Measurements from ENCODE around the gene KCNMA1. TPM values are rescaled to one million over a fixed set of nuclear protein-coding genes. Genes with fewer than 3 reads are reported as not detected.

The KCNMA1 gene
- total and polyA plus RNA-seq, 10 of the 15 experiments (the other 5 are each of a cell fraction or from before 2014, with no cell fraction given): 8.5 to 77.0 (median 21.3) TPM

DNA sequence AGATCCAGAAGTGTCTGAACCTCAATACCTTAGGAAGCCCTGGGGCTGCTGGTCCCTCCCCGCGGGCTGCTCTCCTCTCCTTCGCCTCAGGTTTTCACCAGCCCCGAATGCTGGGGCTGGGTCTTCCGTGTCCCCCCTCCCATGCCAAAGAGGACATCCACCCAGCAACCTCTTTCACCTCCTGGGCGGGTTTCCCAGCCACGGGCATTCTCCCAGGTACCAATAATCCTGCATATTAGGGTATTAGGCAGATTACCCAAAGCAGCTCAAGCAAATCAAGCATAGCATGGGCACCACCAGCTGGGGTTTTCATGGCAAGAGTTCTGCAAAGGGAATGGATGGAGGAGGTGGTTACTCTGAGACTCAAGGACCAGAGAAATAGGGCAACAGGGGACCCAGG is 224.4 kb downstream of the KCNMA1 start:
- ChIA-PET SMC1A (ENCODE audit: uncharacterized antibody, unreplicated experiment) (interaction anchor here (1.0 to 2.1 kb wide), 3 partner anchors 10 to 90 kb away, joined by 4 to 9 read pairs (median 4); no protein-coding TSS in a partner anchor), POLR2A (interaction anchor here (2.5 kb wide), 1 partner anchor 9 kb away, joined by 11 read pairs; no protein-coding TSS in a partner anchor), RAD21 (ENCODE audit: unreplicated experiment) (interaction anchor here (0.7 to 1.9 kb wide), 9 partner anchors 16 to 240 kb away, joined by 3 to 5 read pairs (median 3); no protein-coding TSS in a partner anchor), CTCF (interaction anchor here (1.1 to 1.4 kb wide), 4 partner anchors 10 to 53 kb away, joined by 3 to 7 read pairs (median 4); no protein-coding TSS in a partner anchor)
- Histone ChIP-seq H3K27ac (ENCODE audit: control insufficient read depth, insufficient read depth) (no peak overlapping the region), H2AFZ (ENCODE audit: control insufficient read depth, low read depth, low read length) (no peak overlapping the region), H3K27me3 (replicated peaks in 1 of 2; ENCODE audit: control insufficient read depth in 2 of 2, insufficient read depth in 2 of 2, low read length in 1 of 2) (no peaks in the 10 kb centered on the region; a peak in 1 of 4 replicates), H3K4me2 (ENCODE audit: control insufficient read depth, insufficient read depth) (no peak overlapping the region), H3K9me3 (replicated peaks; ENCODE audit: control insufficient read depth, insufficient read depth, low read length) (no peaks in the 10 kb centered on the region), H3K4me1 (ENCODE audit: control insufficient read depth, insufficient read depth, low read length) (peaks cover 9% of the 10 kb centered on the region), H3K79me2 (ENCODE audit: control insufficient read depth, insufficient read depth, low read length) (no peaks in the 10 kb centered on the region), H3K9ac (ENCODE audit: control insufficient read depth, insufficient read depth, low read length) (no peak overlapping the region), H3K36me3 (ENCODE audit: control insufficient read depth in 2 of 2, insufficient read depth in 2 of 2, low read length in 1 of 2) (no peaks in the 10 kb centered on the region), H3K4me3 (no peak overlapping the region), H4K20me1 (ENCODE audit: control insufficient read depth, insufficient read depth) (no peaks in the 10 kb centered on the region)
- FAIRE-seq (no peak), DNase-seq (ENCODE audit: low read depth, low spot score) (no peak), ATAC-seq (no peak)
- intact Hi-C loops (cut with micrococcal nuclease; ENCODE audit: unreplicated experiment) (no loop called here), in situ Hi-C loops (cut with MboI) (no loop called here)
- 43% methylated on average over 7 of the region's 7 CpGs for WGBS (ENCODE audit: insufficient coverage, insufficient replicate concordance, low lambda C conversion rate, missing lambda C conversion rate)
- TF ChIP-seq CBX5 (IDR thresholded peaks at IDR 0.05; ENCODE audit: low read depth) (no peak), POU2F2 (IDR thresholded peaks at IDR 0.05; ENCODE audit: borderline replicate concordance, low read depth, low read length) (no peak), MTA2 (IDR thresholded peaks at IDR 0.05; ENCODE audit: low read depth) (no peak), JUNB (IDR thresholded peaks at IDR 0.05) (no peak), ESRRA (IDR thresholded peaks at IDR 0.05; ENCODE audit: low read length) (no peak), KDM1A (IDR thresholded peaks at IDR 0.05; ENCODE audit: borderline replicate concordance) (no peak), PRDM15 (CRISPR knock-in tag; IDR thresholded peaks at IDR 0.05) (no peak), ASH2L (IDR thresholded peaks at IDR 0.05; ENCODE audit: borderline replicate concordance, low read depth) (no peak), TARDBP (IDR thresholded peaks at IDR 0.05; ENCODE audit: borderline replicate concordance) (no peak), IKZF1 (conservative IDR thresholded peaks at IDR 0.05) (no peak), NFYB (IDR thresholded peaks at IDR 0.05; ENCODE audit: insufficient read depth, low read depth, low read length) (no peak), KAT2A (conservative IDR thresholded peaks at IDR 0.05; ENCODE audit: control insufficient read depth, low read depth, low read length) (no peak), EZH2 (IDR thresholded peaks at IDR 0.05; ENCODE audit: borderline replicate concordance, control insufficient read depth, low read depth, low read length) (no peak), CBX3 (IDR thresholded peaks at IDR 0.05; ENCODE audit: borderline replicate concordance, low read depth) (no peak), JUND (IDR thresholded peaks at IDR 0.05; ENCODE audit: low read depth, low read length) (no peak), EP300 (IDR thresholded peaks at IDR 0.05; ENCODE audit: borderline replicate concordance in 1 of 2, control insufficient read depth in 1 of 2, low read depth in 2 of 2, low read length in 2 of 2) (no peak)
- TF ChIP-seq, protein P1, sequence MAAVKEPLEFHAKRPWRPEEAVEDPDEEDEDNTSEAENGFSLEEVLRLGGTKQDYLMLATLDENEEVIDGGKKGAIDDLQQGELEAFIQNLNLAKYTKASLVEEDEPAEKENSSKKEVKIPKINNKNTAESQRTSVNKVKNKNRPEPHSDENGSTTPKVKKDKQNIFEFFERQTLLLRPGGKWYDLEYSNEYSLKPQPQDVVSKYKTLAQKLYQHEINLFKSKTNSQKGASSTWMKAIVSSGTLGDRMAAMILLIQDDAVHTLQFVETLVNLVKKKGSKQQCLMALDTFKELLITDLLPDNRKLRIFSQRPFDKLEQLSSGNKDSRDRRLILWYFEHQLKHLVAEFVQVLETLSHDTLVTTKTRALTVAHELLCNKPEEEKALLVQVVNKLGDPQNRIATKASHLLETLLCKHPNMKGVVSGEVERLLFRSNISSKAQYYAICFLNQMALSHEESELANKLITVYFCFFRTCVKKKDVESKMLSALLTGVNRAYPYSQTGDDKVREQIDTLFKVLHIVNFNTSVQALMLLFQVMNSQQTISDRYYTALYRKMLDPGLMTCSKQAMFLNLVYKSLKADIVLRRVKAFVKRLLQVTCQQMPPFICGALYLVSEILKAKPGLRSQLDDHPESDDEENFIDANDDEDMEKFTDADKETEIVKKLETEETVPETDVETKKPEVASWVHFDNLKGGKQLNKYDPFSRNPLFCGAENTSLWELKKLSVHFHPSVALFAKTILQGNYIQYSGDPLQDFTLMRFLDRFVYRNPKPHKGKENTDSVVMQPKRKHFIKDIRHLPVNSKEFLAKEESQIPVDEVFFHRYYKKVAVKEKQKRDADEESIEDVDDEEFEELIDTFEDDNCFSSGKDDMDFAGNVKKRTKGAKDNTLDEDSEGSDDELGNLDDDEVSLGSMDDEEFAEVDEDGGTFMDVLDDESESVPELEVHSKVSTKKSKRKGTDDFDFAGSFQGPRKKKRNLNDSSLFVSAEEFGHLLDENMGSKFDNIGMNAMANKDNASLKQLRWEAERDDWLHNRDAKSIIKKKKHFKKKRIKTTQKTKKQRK (IDR thresholded peaks at IDR 0.05; ENCODE audit: low read depth, low read length): no peak
- BruUV-seq (replicated peaks): no TSS peak
